CD4-positive, alpha-beta T cell (primary cell): ENCODE measurements around the gene CAT. TPM values are rescaled to one million over a fixed set of nuclear protein-coding genes. Genes with fewer than 3 reads are reported as not detected.

Experiments used
- ATAC-seq: fragments of 200-7000 bp; cut with Tn5 transposase; one replicate; pipeline ENCODE4 v1.10.0; 2022; ENCODE audit warnings: mild to moderate bottlenecking; ENCODE audit not compliant: poor library complexity
- CTCF ChIA-PET: fragments of 350-600 bp; sonication (Branson Sonifier 250); formaldehyde crosslinking; loops from one replicate; lab custom pipeline; 2021; ENCODE audit warnings: antibody characterized with exemption, inconsistent platforms; lab: Charles Lee
- POLR2A ChIA-PET: fragments of 350-600 bp; sonication (Branson Sonifier 250); formaldehyde crosslinking; loops from one replicate; lab custom pipeline; 2021; ENCODE audit warnings: antibody characterized with exemption, inconsistent platforms; lab: Charles Lee
- DNase-seq, 14 experiments: peaks; one replicate each; pipeline ENCODE4 v3.0.0-alpha.2; 2013 to 2020; ENCODE audit warnings: mixed read lengths in 2 of 14
- H3K27ac ChIP-seq, 2 donors: one replicate each; pipeline versions ENCODE4 v1.5.1 to v1.7.0; 2013; ENCODE audit warnings: low read length in 2 of 2, low read depth in 1 of 2, mild to moderate bottlenecking in 1 of 2
- H3K27me3 ChIP-seq, 2 experiments: 1 replicate in 1 of 2; 2 replicates in 1 of 2; pipeline versions ENCODE4 v1.6.1 to v1.7.0; 2013; ENCODE audit warnings: low read length in 2 of 2, control low read depth in 1 of 2, mild to moderate bottlenecking in 1 of 2, moderate library complexity in 1 of 2; ENCODE audit not compliant: insufficient read depth in 2 of 2, control insufficient read depth in 1 of 2
- H3K36me3 ChIP-seq: one replicate; pipeline ENCODE4 v1.6.1; 2013; ENCODE audit warnings: low read length, control low read depth; ENCODE audit not compliant: insufficient read depth
- H3K4me1 ChIP-seq: one replicate; pipeline ENCODE4 v1.6.1; 2013; ENCODE audit warnings: low read length, control low read depth; ENCODE audit not compliant: insufficient read depth
- H3K4me3 ChIP-seq: one replicate; pipeline ENCODE4 v1.5.1; 2013; ENCODE audit warnings: mild to moderate bottlenecking, low read length, moderate library complexity
- H3K9me3 ChIP-seq, 2 experiments: 1 replicate in 1 of 2; 2 replicates in 1 of 2; pipeline versions ENCODE4 v1.6.1 to v1.7.0; 2013; ENCODE audit warnings: low read length in 2 of 2, mild to moderate bottlenecking in 2 of 2, control low read depth in 1 of 2, moderate library complexity in 1 of 2; ENCODE audit not compliant: control insufficient read depth in 1 of 2, insufficient read depth in 1 of 2
- H3K27ac Mint-ChIP-seq: one replicate; pipeline ENCODE4 v1.8.0; 2020; ENCODE audit warnings: mixed read lengths
- H3K27me3 Mint-ChIP-seq: one replicate; pipeline ENCODE4 v1.8.0; 2021; ENCODE audit warnings: mixed read lengths
- H3K36me3 Mint-ChIP-seq: one replicate; pipeline ENCODE4 v1.8.0; 2021; ENCODE audit warnings: low read depth, mixed read lengths
- H3K4me1 Mint-ChIP-seq: one replicate; pipeline ENCODE4 v1.8.0; 2021; ENCODE audit warnings: low read depth, mixed read lengths
- H3K4me3 Mint-ChIP-seq: one replicate; pipeline ENCODE4 v1.8.0; 2020; ENCODE audit warnings: mild to moderate bottlenecking, mixed read lengths
- H3K9me3 Mint-ChIP-seq: one replicate; pipeline ENCODE4 v1.8.0; 2020; ENCODE audit warnings: mixed read lengths
- intact Hi-C, 2 experiments: fragments of 100-400 bp; cut with DNase I in 1 of 2; cut with micrococcal nuclease in 1 of 2; formaldehyde crosslinking; loops; one replicate each; pipeline versions ENCODE4 v1.15.1 to v1.9.0; 2023 to 2025; cut with DNase I, micrococcal nuclease
- total RNA-seq, 174 experiments: library from RNA in 2 of 174; stranded (reverse) in 2 of 174; gene quantifications; one replicate each; pipeline ENCODE4 v1.2.3 and lab custom pipeline; 2021 to 2026
- TF ChIP-seq, protein P1 (sequence below): fragments of 200-600 bp; IDR thresholded peaks from one replicate; pipeline ENCODE4 v1.8.0; 2022; ENCODE audit warnings: antibody characterized with exemption, mild to moderate bottlenecking

Gene CAT
- total RNA-seq, 2 experiments from 2014 or later = 8.5 to 9.8 TPM

DNA sequence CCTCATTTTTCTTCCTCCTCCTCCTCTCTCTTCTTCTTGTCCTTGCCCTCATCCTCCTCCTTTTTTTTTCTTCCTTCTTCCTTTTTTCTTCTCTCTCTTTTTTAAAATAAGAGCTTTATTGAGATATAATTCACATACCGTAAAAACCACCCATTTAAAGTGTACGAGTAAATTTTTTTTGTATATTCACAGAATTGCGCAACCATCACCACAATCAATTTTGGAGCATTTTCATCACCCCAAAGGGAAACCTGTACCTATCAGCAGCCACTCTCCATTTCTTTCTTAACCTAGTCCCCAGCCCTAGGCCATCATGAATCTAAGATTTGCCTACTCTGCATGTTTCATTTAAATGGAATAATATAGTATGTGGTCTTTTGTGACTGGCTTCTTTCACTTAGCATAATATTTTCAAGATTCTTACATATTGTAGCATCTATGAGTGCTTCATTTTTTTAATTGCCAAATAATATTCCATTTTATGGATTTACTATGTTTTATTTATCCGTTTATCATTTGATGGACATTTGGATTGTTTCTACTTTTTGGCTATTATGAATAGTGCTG is 35.0 kb downstream of the CAT start:
- Mint-ChIP-seq H3K4me3 (no peak overlapping the region), H3K4me1 (no peaks in the 10 kb centered on the region), H3K27ac (no peak overlapping the region), H3K27me3 (no peaks in the 10 kb centered on the region), H3K36me3 (peaks cover 48% of the 10 kb centered on the region), H3K9me3 (no peaks in the 10 kb centered on the region)
- H3K36me3 ChIP-seq = peaks cover 30% of the 10 kb centered on the region
- no peak for ATAC-seq
- TF ChIP-seq, protein P1, sequence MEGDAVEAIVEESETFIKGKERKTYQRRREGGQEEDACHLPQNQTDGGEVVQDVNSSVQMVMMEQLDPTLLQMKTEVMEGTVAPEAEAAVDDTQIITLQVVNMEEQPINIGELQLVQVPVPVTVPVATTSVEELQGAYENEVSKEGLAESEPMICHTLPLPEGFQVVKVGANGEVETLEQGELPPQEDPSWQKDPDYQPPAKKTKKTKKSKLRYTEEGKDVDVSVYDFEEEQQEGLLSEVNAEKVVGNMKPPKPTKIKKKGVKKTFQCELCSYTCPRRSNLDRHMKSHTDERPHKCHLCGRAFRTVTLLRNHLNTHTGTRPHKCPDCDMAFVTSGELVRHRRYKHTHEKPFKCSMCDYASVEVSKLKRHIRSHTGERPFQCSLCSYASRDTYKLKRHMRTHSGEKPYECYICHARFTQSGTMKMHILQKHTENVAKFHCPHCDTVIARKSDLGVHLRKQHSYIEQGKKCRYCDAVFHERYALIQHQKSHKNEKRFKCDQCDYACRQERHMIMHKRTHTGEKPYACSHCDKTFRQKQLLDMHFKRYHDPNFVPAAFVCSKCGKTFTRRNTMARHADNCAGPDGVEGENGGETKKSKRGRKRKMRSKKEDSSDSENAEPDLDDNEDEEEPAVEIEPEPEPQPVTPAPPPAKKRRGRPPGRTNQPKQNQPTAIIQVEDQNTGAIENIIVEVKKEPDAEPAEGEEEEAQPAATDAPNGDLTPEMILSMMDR = no peak
- no peaks in the 10 kb centered on the region for H3K9me3 ChIP-seq
- no peak overlapping the region for H3K4me3 ChIP-seq
- H3K27ac ChIP-seq = no peak overlapping the region
- H3K4me1 ChIP-seq = no peaks in the 10 kb centered on the region
- POLR2A ChIA-PET = no interaction called here
- intact Hi-C loops = no loop called here
- DNase-seq = no peak
- CTCF ChIA-PET = no interaction called here
- no peaks in the 10 kb centered on the region for H3K27me3 ChIP-seq

DNA sequence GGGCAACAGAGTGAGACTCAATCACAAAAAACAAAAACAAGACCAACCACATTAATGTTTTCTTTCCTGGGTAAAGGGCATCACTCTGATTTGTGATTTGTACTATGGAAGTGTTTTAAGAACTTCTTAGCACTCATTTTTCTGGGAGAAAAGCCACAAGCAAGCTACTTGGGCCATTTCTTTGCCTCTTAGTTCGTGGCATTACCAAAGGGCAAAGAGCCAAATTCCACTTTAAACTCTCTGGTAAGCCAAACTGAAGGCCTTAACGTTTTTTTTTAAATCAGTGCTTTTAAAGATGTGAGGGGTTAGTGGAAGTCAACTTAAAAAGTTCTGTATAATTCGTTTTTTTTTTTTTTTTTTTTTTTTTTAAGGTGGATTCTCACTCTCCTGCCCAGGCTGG is 36.9 kb downstream of the CAT start:
- CTCF ChIA-PET = interaction anchor here (0.7 kb wide), 1 partner anchor 924 kb away, joined by 4 read pairs; no protein-coding TSS in a partner anchor
- no peak overlapping the region for H3K4me3 Mint-ChIP-seq
- no peaks in the 10 kb centered on the region for H3K27me3 ChIP-seq
- POLR2A ChIA-PET = no interaction called here
- H3K36me3 Mint-ChIP-seq = peaks cover 33% of the 10 kb centered on the region
- intact Hi-C loops = no loop called here
- no peaks in the 10 kb centered on the region for H3K4me1 Mint-ChIP-seq
- no peaks in the 10 kb centered on the region for H3K9me3 Mint-ChIP-seq
- DNase-seq = no peak
- no peak overlapping the region for H3K4me3 ChIP-seq
- H3K27me3 Mint-ChIP-seq = no peaks in the 10 kb centered on the region
- H3K27ac ChIP-seq = no peak overlapping the region
- H3K4me1 ChIP-seq = no peaks in the 10 kb centered on the region
- no peak overlapping the region for H3K27ac Mint-ChIP-seq
- H3K36me3 ChIP-seq = peaks cover 12% of the 10 kb centered on the region
- no peaks in the 10 kb centered on the region for H3K9me3 ChIP-seq
- no peak for ATAC-seq
- TF ChIP-seq, protein P1 = no peak

DNA sequence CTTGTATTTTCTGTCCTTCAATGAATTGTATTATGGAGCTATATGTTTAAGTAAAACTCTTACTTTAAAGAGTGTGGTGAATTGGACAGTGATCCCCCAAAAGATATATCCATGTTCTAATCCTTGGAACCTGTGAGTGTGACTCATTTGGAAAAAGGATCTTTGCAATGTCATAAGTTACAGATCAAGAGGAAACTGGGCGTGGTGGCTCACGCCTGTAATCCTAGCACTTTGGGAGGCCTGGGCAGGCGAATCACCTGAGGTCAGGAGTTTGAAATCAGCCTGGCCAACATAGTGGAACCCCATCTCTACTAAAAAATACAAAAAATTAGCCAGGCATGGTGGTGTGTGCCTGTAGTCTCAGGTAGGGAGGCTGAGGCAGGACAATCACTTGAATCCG is 38.1 kb downstream of the CAT start:
- no peaks in the 10 kb centered on the region for H3K9me3 Mint-ChIP-seq
- no peaks in the 10 kb centered on the region for H3K4me1 Mint-ChIP-seq
- H3K4me3 Mint-ChIP-seq = no peak overlapping the region
- DNase-seq (no peak), ATAC-seq (no peak)
- Histone ChIP-seq H3K27me3 (no peaks in the 10 kb centered on the region), H3K9me3 (no peaks in the 10 kb centered on the region), H3K4me1 (no peaks in the 10 kb centered on the region), H3K27ac (no peak overlapping the region), H3K36me3 (peaks cover 2% of the 10 kb centered on the region), H3K4me3 (no peak overlapping the region)
- POLR2A ChIA-PET = no interaction called here
- no peaks in the 10 kb centered on the region for H3K27me3 Mint-ChIP-seq
- no peak overlapping the region for H3K27ac Mint-ChIP-seq
- intact Hi-C loops = no loop called here
- H3K36me3 Mint-ChIP-seq = peaks cover 21% of the 10 kb centered on the region
- TF ChIP-seq, protein P1 = no peak
- CTCF ChIA-PET = no interaction called here
